Posterior vena cava (tissue), 2 donors: Measurements from ENCODE around the gene TDRD9. TPM values are rescaled to one million over a fixed set of nuclear protein-coding genes. Genes with fewer than 3 reads are reported as not detected.

Source experiments
- DNase-seq: peaks from one replicate; pipeline ENCODE4 v3.0.0-alpha.2; 2020; ENCODE audit warnings: low spot score
- intact Hi-C, 2 donors: fragments of 100-400 bp; cut with DNase I; formaldehyde crosslinking; loops; one replicate each; pipeline versions ENCODE4 v1.14.1 to v1.14.2; 2022 to 2023
- total RNA-seq, 2 donors: library from RNA; stranded (reverse); fragmentation: NEBNext Ultra II Directional; extraction: Animal tissue kit (Norgen Biotek cat#: 25700); gene quantifications; one replicate each; pipeline ENCODE4 v1.2.1, GENCODE V29; 2021
- donor health status: DM: yes; HTN: yes; CAD: no.
- donor health status: DM: yes; HTN: yes; CAD: no.

TDRD9 gene
- total RNA-seq, 2 donors from 2014 or later = 1.00 to 2.9 TPM

GRCh38 chr14:104005489-104005888 lies 77.2 kb downstream of the TDRD9 start:
- intact Hi-C loops = no loop called here
- no peak for DNase-seq

GRCh38 chr14:104007121-104007520 lies 78.9 kb downstream of the TDRD9 start:
- no peak for DNase-seq
- intact Hi-C loops = no loop called here

GRCh38 chr14:104009297-104009696 lies 81.0 kb downstream of the TDRD9 start:
- no peak for DNase-seq
- intact Hi-C loops = no loop called here

GRCh38 chr14:104011824-104012517 lies 83.7 kb downstream of the TDRD9 start:
- no peak for DNase-seq
- intact Hi-C loops = no loop called here

- intact Hi-C loops = no loop called here
- DNase-seq = no peak
Measured at GRCh38 chr14:104014764-104015163, 86.5 kb downstream of the TDRD9 start.

GRCh38 chr14:104016873-104017650 lies 88.8 kb downstream of the TDRD9 start:
- DNase-seq = no peak
- intact Hi-C loops = no loop called here

GRCh38 chr14:104019029-104019428 lies 90.8 kb downstream of the TDRD9 start:
- intact Hi-C loops = no loop called here
- DNase-seq = no peak

- DNase-seq = no peak
- intact Hi-C loops = no loop called here
Measured at GRCh38 chr14:104019806-104020205, 91.5 kb downstream of the TDRD9 start.

GRCh38 chr14:104020471-104020870 lies 92.2 kb downstream of the TDRD9 start:
- no peak for DNase-seq
- intact Hi-C loops = no loop called here

GRCh38 chr14:104023325-104024055 lies 95.2 kb downstream of the TDRD9 start:
- DNase-seq = no peak
- intact Hi-C loops = no loop called here

- intact Hi-C loops = no loop called here
- DNase-seq = no peak
Measured at GRCh38 chr14:104025534-104025933, 97.3 kb downstream of the TDRD9 start.

- DNase-seq = no peak
- intact Hi-C loops = no loop called here
Measured at GRCh38 chr14:104026024-104026423, 97.8 kb downstream of the TDRD9 start.

GRCh38 chr14:104030958-104031357 lies 102.7 kb downstream of the TDRD9 start:
- intact Hi-C loops = no loop called here
- no peak for DNase-seq

- intact Hi-C loops = no loop called here
Measured at GRCh38 chr14:104031384-104031783, 103.1 kb downstream of the TDRD9 start.

GRCh38 chr14:104034976-104035699 lies 106.9 kb downstream of the TDRD9 start:
- intact Hi-C loops = no loop called here

More at GRCh38 chr14:104031384-104031783, 103.1 kb downstream of the TDRD9 start:
- no peak for DNase-seq

GRCh38 chr14:104036212-104036611 lies 108.0 kb downstream of the TDRD9 start:
- no peak for DNase-seq
- intact Hi-C loops = no loop called here

More at GRCh38 chr14:104034976-104035699, 106.9 kb downstream of the TDRD9 start:
- no peak for DNase-seq

GRCh38 chr14:104037074-104037473 lies 108.8 kb downstream of the TDRD9 start:
- no peak for DNase-seq
- intact Hi-C loops = no loop called here

GRCh38 chr14:104037903-104038302 lies 109.6 kb downstream of the TDRD9 start:
- intact Hi-C loops = no loop called here

GRCh38 chr14:104039214-104039613 lies 111.0 kb downstream of the TDRD9 start:
- intact Hi-C loops = no loop called here
- no peak for DNase-seq

More at GRCh38 chr14:104037903-104038302, 109.6 kb downstream of the TDRD9 start:
- DNase-seq = no peak
